HG03439 (cell line): Measurements from ENCODE around the gene CACNA2D2.

ENCODE experiments used
- ATAC-seq: cut with Tn5 transposase; IDR thresholded peaks from one replicate; pipeline ENCODE4 v1.9.1; 2021; ENCODE audit warnings: mild to moderate bottlenecking, moderate library complexity; ENCODE audit not compliant: unreplicated experiment

The CACNA2D2 gene

GRCh38 chr3:50334339-50335075 is 168.9 kb downstream of the CACNA2D2 start:
- ATAC-seq, result no peak

GRCh38 chr3:50333744-50334328 is 169.6 kb downstream of the CACNA2D2 start:
- ATAC-seq, result no peak

GRCh38 chr3:50331364-50331907 is 172.0 kb downstream of the CACNA2D2 start:
- ATAC-seq, result no peak

- no peak for ATAC-seq
These were observed 173.1 kb downstream of the CACNA2D2 start for GRCh38 chr3:50330330-50330729.

GRCh38 chr3:50327943-50328691 is 175.3 kb downstream of the CACNA2D2 start, which contains the start of gene TUSC2:
Gene TUSC2 (minus strand): TSS chr3:50328223. CDS start chr3:50328099, 124 bp downstream.
- peak; percentile 76 for ATAC-seq

GRCh38 chr3:50327129-50327528 is 176.3 kb downstream of the CACNA2D2 start:
- ATAC-seq, result no peak

GRCh38 chr3:50326182-50326541 is 177.3 kb downstream of the CACNA2D2 start:
- ATAC-seq, result no peak

- no peak for ATAC-seq
These were observed 177.8 kb downstream of the CACNA2D2 start for GRCh38 chr3:50325497-50326181.

- no peak for ATAC-seq
These were observed 178.3 kb downstream of the CACNA2D2 start for GRCh38 chr3:50325113-50325480.

- ATAC-seq, result no peak
These were observed 178.9 kb downstream of the CACNA2D2 start for GRCh38 chr3:50324351-50325112.

- no peak for ATAC-seq
These were observed 179.7 kb downstream of the CACNA2D2 start for GRCh38 chr3:50323614-50324199.

- ATAC-seq, result no peak
These were observed 180.3 kb downstream of the CACNA2D2 start for GRCh38 chr3:50323092-50323600.

- no peak for ATAC-seq
These were observed 180.9 kb downstream of the CACNA2D2 start, which contains the start of gene HYAL2 for GRCh38 chr3:50322386-50323091. Gene HYAL2 (minus strand): TSS chr3:50322745. CDS start chr3:50320489, 2,256 bp downstream.

- no peak for ATAC-seq
These were observed 181.4 kb downstream of the CACNA2D2 start for GRCh38 chr3:50322115-50322385.

- peak; percentile 80 for ATAC-seq
These were observed 181.9 kb downstream of the CACNA2D2 start for GRCh38 chr3:50321336-50322114.

GRCh38 chr3:50320853-50321335 is 182.5 kb downstream of the CACNA2D2 start:
- ATAC-seq, result peak; percentile 38

GRCh38 chr3:50319894-50320625 is 183.4 kb downstream of the CACNA2D2 start:
- no peak for ATAC-seq
